ENCODE results near the gene PPFIA3.

PPFIA3 gene

GRCh38 chr19:49098795-49099194, 20.5 kb upstream of the PPFIA3 start:
- in situ Hi-C loops (cut with HindIII; ENCODE audit: low pct_ligation_motif_present, low pct_unique_long_range_greater_than_20kb, low sequenced_read_pairs) = no loop called here
- no peak for DNase-seq

GRCh38 chr19:49101160-49101559, 18.2 kb upstream of the PPFIA3 start:
- DNase-seq = no peak
- in situ Hi-C loops (cut with HindIII; ENCODE audit: low pct_ligation_motif_present, low pct_unique_long_range_greater_than_20kb, low sequenced_read_pairs) = no loop called here

GRCh38 chr19:49102303-49102702, 17.0 kb upstream of the PPFIA3 start:
- DNase-seq = no peak
- in situ Hi-C loops (cut with HindIII; ENCODE audit: low pct_ligation_motif_present, low pct_unique_long_range_greater_than_20kb, low sequenced_read_pairs) = no loop called here

DNA sequence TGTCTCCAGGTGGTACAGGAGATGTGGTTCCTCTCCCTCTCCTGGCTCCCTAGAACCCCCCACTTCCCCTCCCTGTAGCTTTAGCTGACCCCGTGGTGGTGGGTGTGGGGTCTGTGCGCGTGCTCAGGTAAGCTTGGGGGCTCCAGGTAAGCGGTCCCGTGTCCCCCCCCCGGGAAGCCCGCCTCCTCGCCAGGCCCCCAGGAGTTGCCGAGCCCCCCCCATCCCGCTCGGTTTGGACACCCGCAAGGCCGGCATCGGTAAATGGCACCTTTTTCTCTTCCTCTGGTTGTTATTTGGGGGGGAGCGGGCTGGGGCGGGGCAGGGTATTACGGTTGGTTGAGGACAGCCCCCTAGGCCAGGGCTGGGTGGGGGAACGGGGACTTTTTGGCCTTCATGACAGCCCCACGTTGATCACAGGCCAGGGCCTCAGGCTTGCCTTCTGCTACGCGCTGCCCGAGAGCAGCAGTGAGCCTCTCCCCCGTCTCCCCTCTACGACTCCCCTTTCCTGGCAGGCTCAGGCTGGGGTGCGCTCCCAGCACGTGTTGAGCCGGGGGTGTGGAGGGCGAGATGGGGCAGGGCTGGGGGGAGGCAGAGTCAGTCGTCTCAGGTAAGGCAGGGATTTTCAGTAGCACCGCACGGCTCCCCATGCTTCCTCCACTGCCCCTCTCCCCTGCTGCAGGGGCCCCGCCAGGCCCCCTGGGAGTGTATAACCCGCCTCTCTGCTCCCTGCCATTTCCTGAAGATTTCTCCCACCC, 15.8 kb upstream of the PPFIA3 start:
- DNase-seq = no peak
- in situ Hi-C loops (cut with HindIII; ENCODE audit: low pct_ligation_motif_present, low pct_unique_long_range_greater_than_20kb, low sequenced_read_pairs) = no loop called here

- in situ Hi-C loops (cut with HindIII; ENCODE audit: low pct_ligation_motif_present, low pct_unique_long_range_greater_than_20kb, low sequenced_read_pairs) = no loop called here
- no peak for DNase-seq
Measured at GRCh38 chr19:49104229-49104864, 15.0 kb upstream of the PPFIA3 start.

DNA sequence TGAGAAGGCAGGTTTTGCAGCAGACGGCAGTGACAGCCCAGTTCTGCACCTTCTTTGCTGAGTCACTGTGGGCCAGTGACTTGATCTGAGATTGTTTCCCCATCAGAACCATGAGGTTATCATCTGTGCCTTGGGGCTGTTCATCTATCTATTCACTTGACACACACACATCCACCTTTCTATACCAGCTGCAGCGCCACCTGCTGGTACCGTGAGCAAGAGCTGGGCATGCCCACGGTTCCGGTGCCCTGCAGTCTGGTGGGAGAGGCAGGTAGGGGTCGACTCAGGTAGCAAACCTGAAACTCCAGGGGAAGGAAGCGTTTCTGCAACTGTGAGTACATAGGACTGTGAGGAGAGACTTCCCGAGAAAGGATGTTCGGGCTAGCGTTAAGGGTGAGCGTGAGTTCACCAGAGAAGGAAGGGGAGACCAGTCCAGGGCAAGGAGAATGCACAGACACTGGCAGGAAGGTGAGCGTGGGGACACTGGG, 12.7 kb upstream of the PPFIA3 start:
- in situ Hi-C loops (cut with HindIII; ENCODE audit: low pct_ligation_motif_present, low pct_unique_long_range_greater_than_20kb, low sequenced_read_pairs) = no loop called here

GRCh38 chr19:49107625-49108459, 11.5 kb upstream of the PPFIA3 start:
- DNase-seq = no peak
- in situ Hi-C loops (cut with HindIII; ENCODE audit: low pct_ligation_motif_present, low pct_unique_long_range_greater_than_20kb, low sequenced_read_pairs) = no loop called here

More for the DNA sequence above, 12.7 kb upstream of the PPFIA3 start:
- peak; percentile 57 for DNase-seq

- in situ Hi-C loops (cut with HindIII; ENCODE audit: low pct_ligation_motif_present, low pct_unique_long_range_greater_than_20kb, low sequenced_read_pairs) = no loop called here
- DNase-seq = no peak
Measured at GRCh38 chr19:49109051-49109450, 10.3 kb upstream of the PPFIA3 start.

DNA sequence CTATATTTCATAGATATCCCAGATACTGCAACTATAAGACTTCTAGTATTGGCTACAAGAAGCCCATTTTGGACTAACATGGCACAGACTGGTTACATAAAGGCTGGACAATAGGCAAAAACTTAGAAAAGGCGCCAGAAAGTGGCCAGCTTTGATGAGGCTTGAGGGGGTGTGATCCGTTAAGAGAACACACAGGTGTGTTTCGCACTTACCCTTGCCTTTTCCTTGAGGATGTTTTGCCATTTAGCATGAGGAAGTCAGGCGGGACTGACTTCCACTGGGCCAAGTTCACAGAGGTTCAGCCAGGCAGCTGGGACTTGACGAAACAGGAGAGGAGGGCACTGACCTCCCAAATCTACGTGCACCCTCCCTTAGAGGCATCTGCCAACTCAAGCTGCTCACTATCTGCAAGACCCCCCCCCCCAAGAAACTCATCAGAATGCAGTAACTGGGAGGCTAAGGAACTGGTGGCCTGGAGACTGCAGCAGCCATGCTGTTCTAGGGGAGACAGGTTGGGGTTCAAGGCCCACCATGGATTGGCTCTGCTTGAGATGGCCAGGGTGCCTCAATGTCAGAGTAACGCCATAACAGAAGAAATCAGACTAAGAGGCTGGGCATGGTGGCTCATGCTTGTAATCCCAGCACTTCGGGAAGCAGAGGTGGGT, 9.6 kb upstream of the PPFIA3 start:
- in situ Hi-C loops (cut with HindIII; ENCODE audit: low pct_ligation_motif_present, low pct_unique_long_range_greater_than_20kb, low sequenced_read_pairs) = no loop called here
- DNase-seq = no peak

- DNase-seq = no peak
- in situ Hi-C loops (cut with HindIII; ENCODE audit: low pct_ligation_motif_present, low pct_unique_long_range_greater_than_20kb, low sequenced_read_pairs) = no loop called here
Measured at GRCh38 chr19:49110567-49110966, 8.8 kb upstream of the PPFIA3 start.

DNA sequence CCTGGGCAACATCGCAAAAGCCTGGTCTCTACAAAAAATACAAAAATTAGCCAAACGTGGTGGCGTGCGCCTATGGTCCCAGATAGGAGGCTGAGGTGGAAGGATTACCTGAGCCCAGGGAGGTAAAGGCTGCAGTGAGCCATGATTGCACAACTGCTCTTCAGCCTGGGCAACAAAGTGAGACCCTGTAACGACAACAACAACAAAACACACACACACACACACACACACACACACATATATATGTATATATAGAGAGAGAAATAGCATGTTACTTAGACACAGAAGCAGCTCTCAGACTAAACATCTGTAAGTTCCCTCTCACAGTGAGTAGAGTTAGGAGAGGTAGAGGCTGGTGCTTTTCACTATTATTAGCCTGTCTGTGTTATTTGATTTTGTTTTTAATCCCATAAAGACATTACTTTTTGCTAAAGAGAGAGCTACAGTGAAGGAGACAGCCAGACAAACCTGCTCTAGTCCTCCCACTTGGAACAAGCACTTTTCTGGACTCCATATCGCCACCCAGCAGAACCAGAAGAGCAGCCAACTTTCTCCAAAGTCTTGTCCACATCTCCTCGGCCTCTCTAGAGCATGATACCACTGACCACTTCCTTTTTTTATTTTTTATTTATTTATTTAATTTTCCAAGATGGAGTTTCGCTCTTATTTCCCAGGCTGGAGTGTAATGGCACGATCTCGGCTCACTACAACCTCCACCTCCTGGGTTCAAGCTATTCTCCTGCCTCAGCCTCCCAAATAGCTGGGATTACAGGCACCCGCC, 7.9 kb upstream of the PPFIA3 start:
- no peak for DNase-seq
- in situ Hi-C loops (cut with HindIII; ENCODE audit: low pct_ligation_motif_present, low pct_unique_long_range_greater_than_20kb, low sequenced_read_pairs) = no loop called here

GRCh38 chr19:49113762-49114629, 5.3 kb upstream of the PPFIA3 start, which contains the start of gene LIN7B:
Gene LIN7B, plus strand, starts transcription at chr19:49114370. Its CDS starts 35 bp downstream, at chr19:49114405.
- DNase-seq = peak; percentile 72
- in situ Hi-C loops (cut with HindIII; ENCODE audit: low pct_ligation_motif_present, low pct_unique_long_range_greater_than_20kb, low sequenced_read_pairs) = no loop called here

- peak; percentile 25 for DNase-seq
- in situ Hi-C loops (cut with HindIII; ENCODE audit: low pct_ligation_motif_present, low pct_unique_long_range_greater_than_20kb, low sequenced_read_pairs) = no loop called here
Measured at GRCh38 chr19:49114630-49115363, 4.5 kb upstream of the PPFIA3 start.

DNA sequence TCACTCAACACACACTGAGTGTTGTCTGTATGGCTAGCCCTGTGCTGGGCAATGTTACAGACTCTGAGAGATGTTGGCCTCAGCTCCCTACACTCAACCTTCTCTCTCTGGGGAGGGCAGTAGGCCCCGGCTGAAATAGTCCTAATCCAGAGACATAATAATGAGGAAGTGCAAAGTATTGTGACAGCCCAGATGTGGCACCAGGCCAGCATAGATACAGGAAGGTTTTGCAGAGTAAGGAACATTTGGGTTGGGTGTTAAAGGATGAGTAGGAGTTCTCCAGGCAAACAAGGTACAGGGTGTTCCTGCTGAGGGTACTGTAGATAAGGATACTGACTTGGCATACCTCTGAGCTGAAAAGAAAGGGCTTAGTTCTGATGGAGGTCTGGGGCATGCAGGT, 2.8 kb upstream of the PPFIA3 start:
- in situ Hi-C loops (cut with HindIII; ENCODE audit: low pct_ligation_motif_present, low pct_unique_long_range_greater_than_20kb, low sequenced_read_pairs) = no loop called here
- no peak for DNase-seq

DNA sequence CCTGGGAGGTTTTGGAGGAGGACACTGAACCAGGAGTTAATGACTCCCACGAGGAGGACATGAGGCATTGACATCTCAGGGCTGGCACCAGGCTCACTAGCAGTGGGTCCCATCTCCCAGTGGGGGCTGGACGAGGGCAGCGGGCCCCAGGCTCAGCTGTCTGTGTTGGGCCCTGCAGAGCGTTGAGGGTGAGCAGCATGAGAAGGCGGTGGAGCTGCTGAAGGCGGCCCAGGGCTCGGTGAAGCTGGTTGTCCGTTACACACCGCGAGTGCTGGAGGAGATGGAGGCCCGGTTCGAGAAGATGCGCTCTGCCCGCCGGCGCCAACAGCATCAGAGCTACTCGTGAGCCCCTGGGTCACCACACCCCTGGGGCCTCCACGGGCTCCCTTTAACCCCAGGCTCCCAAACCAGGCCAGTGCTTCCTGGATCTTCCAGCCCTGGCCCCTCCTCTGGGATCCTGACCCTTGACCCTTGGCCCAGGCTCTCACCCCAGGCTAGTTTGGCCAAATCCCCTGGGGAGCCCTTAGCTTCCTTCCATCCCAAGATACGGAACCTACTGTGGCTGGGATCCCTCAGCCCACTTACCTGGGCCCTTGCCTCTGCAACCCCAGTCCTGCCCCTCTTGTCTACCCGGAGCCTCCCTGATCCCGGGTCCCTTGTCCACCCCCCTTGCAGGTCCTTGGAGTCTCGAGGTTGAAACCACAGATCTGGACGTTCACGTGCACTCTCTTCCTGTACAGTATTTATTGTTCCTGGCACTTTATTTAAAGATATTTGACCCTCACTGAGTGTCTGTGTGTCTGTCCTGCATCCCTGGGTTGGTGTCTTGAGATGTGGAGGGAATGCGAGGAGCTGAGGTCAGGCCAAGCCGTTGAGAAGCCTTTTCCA, 1.4 kb upstream of the PPFIA3 start:
- DNase-seq = no peak
- in situ Hi-C loops (cut with HindIII; ENCODE audit: low pct_ligation_motif_present, low pct_unique_long_range_greater_than_20kb, low sequenced_read_pairs) = no loop called here

Measured in ACHN (cell line).